Esophagus squamous epithelium (tissue), 5 donors: ENCODE results near the gene AAMDC. TPM values are rescaled to one million over a fixed set of nuclear protein-coding genes. Genes with fewer than 3 reads are reported as not detected.
"Not testable (repeated sequence)": the region's sequence is repeated elsewhere in the genome, so short reads cannot be mapped to it uniquely, and the experiment has no call there.

Experiments used
- DNase-seq: peaks from one replicate; lab custom pipeline; 2025; lab: John Stamatoyannopoulos, UW
- H3K27ac ChIP-seq, 4 donors: fragments of 200-600 bp; sonication (generic); one replicate each; pipeline ENCODE4 v1.5.1; 2016 to 2019; ENCODE audit warnings: mild to moderate bottlenecking in 1 of 4
- H3K27me3 ChIP-seq, 4 donors: fragments of 200-600 bp; sonication (generic); 1 replicate in 3 of 4; 2 replicates in 1 of 4; pipeline versions ENCODE4 v1.5.1 to v1.6.0; 2017 to 2021; ENCODE audit warnings: antibody characterized with exemption in 1 of 4
- H3K36me3 ChIP-seq, 3 donors: fragments of 200-600 bp; sonication (generic); one replicate each; pipeline ENCODE4 v1.5.1; 2016 to 2019
- H3K4me1 ChIP-seq, 3 donors: fragments of 200-600 bp; sonication (generic); one replicate each; pipeline ENCODE4 v1.5.1; 2017 to 2019
- H3K4me3 ChIP-seq, 4 donors: fragments of 200-600 bp; sonication (generic); 1 replicate in 3 of 4; 2 replicates in 1 of 4; pipeline ENCODE4 v1.5.1; 2016 to 2019; ENCODE audit warnings: mild to moderate bottlenecking in 2 of 4, moderate library complexity in 1 of 4
- H3K9me3 ChIP-seq, 3 donors: fragments of 200-600 bp; sonication (generic); one replicate each; pipeline ENCODE4 v1.5.1; 2016 to 2019
- CTCF ChIP-seq, 6 experiments: fragments of 450-650 bp in 4 of 6; fragments of 200-600 bp in 2 of 6; sonication (generic) in 2 of 6; IDR thresholded peaks; one replicate each; pipeline ENCODE4 v1.5.1; 2016 to 2019; ENCODE audit warnings: antibody characterized with exemption in 6 of 6, mild to moderate bottlenecking in 4 of 6, moderate library complexity in 4 of 6
- POLR2A ChIP-seq, 4 donors: fragments of 450-650 bp; IDR thresholded peaks; one replicate each; pipeline ENCODE4 v1.6.1; 2017; ENCODE audit warnings: antibody characterized with exemption in 4 of 4, mild to moderate bottlenecking in 4 of 4, moderate library complexity in 3 of 4
- WGBS, 2 donors: methylation state at CpG; one replicate each; pipeline ENCODE4 v1.1.5; 2018; 5-methylcytosine and 5-hydroxymethylcytosine counted together
- intact Hi-C: fragments of 100-400 bp; cut with DNase I; formaldehyde crosslinking; loops from one replicate; pipeline ENCODE4 v1.15.0; 2022
- small RNA-seq, 4 donors: library from RNA; depleted of rRNA; stranded (forward); fragments of <200 nt; gene quantifications; one replicate each; pipeline ENCODE3, GENCODE V24; 2016
- total RNA-seq, 4 donors: library from RNA; depleted of rRNA; stranded (reverse); fragments of >200 nt; gene quantifications; one replicate each; pipeline ENCODE4 v1.1.0, GENCODE V29; 2016
- donor health status: DM: yes; HTN: yes; CAD: no.

The AAMDC gene
- total RNA-seq, 4 donors from 2014 or later, result 0.83 to 15.4 (median 2.2) TPM

- 100% methylated on average over 1 of the region's 1 CpG for WGBS, 2 donors
- H3K4me3 ChIP-seq, intact Hi-C loops, H3K27ac ChIP-seq, DNase-seq, H3K4me1 ChIP-seq, H3K27me3 ChIP-seq, H3K9me3 ChIP-seq: not testable (repeated sequence)
- peaks cover 0 to 77% (median 13%) of the 10 kb centered on the region in 3 donors for H3K36me3 ChIP-seq
Measured at GRCh38 chr11:77894949-77895348, 74.0 kb downstream of the AAMDC start.

- intact Hi-C loops, result no loop called here
- Histone ChIP-seq H3K4me3 (no peak overlapping the region), H3K9me3 (no peaks in the 10 kb centered on the region), H3K4me1 (peaks cover 0 to 13% (median 0%) of the 10 kb centered on the region in 3 donors), H3K27me3 (no peaks in the 10 kb centered on the region), H3K36me3 (peaks cover 0 to 35% (median 0%) of the 10 kb centered on the region in 3 donors), H3K27ac (no peak overlapping the region)
- WGBS, 2 donors, result 96 to 100% methylated on average over 2 of the region's 2 CpGs
- TF ChIP-seq POLR2A (IDR thresholded peaks at IDR 0.05) (no peak), CTCF (IDR thresholded peaks at IDR 0.05) (no peak)
- no peak for DNase-seq
Measured at GRCh38 chr11:77908835-77909234, 87.9 kb downstream of the AAMDC start.

GRCh38 chr11:77909277-77909676, 88.3 kb downstream of the AAMDC start:
- H3K36me3 ChIP-seq, result peaks cover 0 to 35% (median 0%) of the 10 kb centered on the region in 3 donors
- no peak for DNase-seq
- no peak overlapping the region for H3K27ac ChIP-seq
- H3K9me3 ChIP-seq, result no peaks in the 10 kb centered on the region
- H3K4me1 ChIP-seq, result peaks cover 0 to 17% (median under 1%) of the 10 kb centered on the region in 3 donors
- intact Hi-C loops, result no loop called here
- H3K27me3 ChIP-seq, result no peaks in the 10 kb centered on the region
- no peak overlapping the region for H3K4me3 ChIP-seq
- 85 to 94% methylated on average over 2 of the region's 2 CpGs for WGBS, 2 donors
- no peak for TF ChIP-seq POLR2A (IDR thresholded peaks at IDR 0.05)
- TF ChIP-seq CTCF (IDR thresholded peaks at IDR 0.05), result no peak

- H3K9me3 ChIP-seq, DNase-seq, H3K27me3 ChIP-seq, H3K4me3 ChIP-seq, intact Hi-C loops, H3K27ac ChIP-seq: not testable (repeated sequence)
- WGBS, 2 donors, result 90 to 97% methylated on average over 5 to 6 of the region's 6 CpGs
- peaks cover 0 to 34% (median 0%) of the 10 kb centered on the region in 3 donors for H3K36me3 ChIP-seq
- H3K4me1 ChIP-seq, result peaks cover 0 to 28% (median 7%) of the 10 kb centered on the region in 3 donors
Measured at GRCh38 chr11:77910828-77911227, 89.9 kb downstream of the AAMDC start.

- H3K27ac ChIP-seq, intact Hi-C loops, DNase-seq, H3K27me3 ChIP-seq, H3K4me3 ChIP-seq, H3K9me3 ChIP-seq: not testable (repeated sequence)
- 94% methylated on average over 1 to 2 of the region's 4 CpGs for WGBS, 2 donors
- Histone ChIP-seq H3K4me1 (peaks cover 0 to 17% (median 7%) of the 10 kb centered on the region in 3 donors), H3K36me3 (peaks cover 0 to 36% (median 0%) of the 10 kb centered on the region in 3 donors)
Measured at GRCh38 chr11:77913608-77914306, 92.8 kb downstream of the AAMDC start.

GRCh38 chr11:77914307-77914791, 93.4 kb downstream of the AAMDC start:
- intact Hi-C loops, H3K9me3 ChIP-seq, H3K27me3 ChIP-seq, H3K4me3 ChIP-seq, DNase-seq, H3K27ac ChIP-seq: not testable (repeated sequence)
- H3K36me3 ChIP-seq, result peaks cover 0 to 38% (median 0%) of the 10 kb centered on the region in 3 donors
- H3K4me1 ChIP-seq, result peaks cover 0 to 17% (median 7%) of the 10 kb centered on the region in 3 donors
- WGBS, 2 donors, result 21 to 41% methylated on average over 4 of the region's 4 CpGs

GRCh38 chr11:77917713-77918112, 96.8 kb downstream of the AAMDC start:
- Histone ChIP-seq H3K36me3 (peaks cover 0 to 48% (median 0%) of the 10 kb centered on the region in 3 donors), H3K4me1 (peaks cover 0 to 17% (median 7%) of the 10 kb centered on the region in 3 donors)
- H3K9me3 ChIP-seq, DNase-seq, H3K4me3 ChIP-seq, H3K27ac ChIP-seq, intact Hi-C loops, H3K27me3 ChIP-seq: not testable (repeated sequence)
- WGBS, 2 donors, result 86 to 94% methylated on average over 1 to 2 of the region's 2 CpGs

Small RNA genes within 50 kb of the gene (small RNA-seq; reads per million reads assigned to genes)
- gene AP002812.4, result 0 to 0.14 (median 0) reads per million in 4 donors

Other genes starting within 250 kb of the AAMDC start
- gene AQP11, start 231.2 kb upstream of the AAMDC start, total RNA-seq, result under 1 TPM in 2 of 4 donors, not detected in 2; 0.18 to 0.19 TPM
- 100 to 1,000 TPM in 2 of 4 donors, 10 to 100 TPM in 2; 27.5 to 140 (median 84.2) TPM for gene CLNS1A, start 183.3 kb upstream of the AAMDC start, total RNA-seq
- gene RSF1, start 422 bp upstream of the AAMDC start, total RNA-seq, result 10 to 100 TPM; 14.7 to 37.8 (median 29.1) TPM
- gene INTS4, start 173.5 kb downstream of the AAMDC start, total RNA-seq, result 10 to 100 TPM; 12.8 to 21.9 (median 17.9) TPM
- gene KCTD14, start 202.1 kb downstream of the AAMDC start, total RNA-seq, result 1 to 10 TPM in 2 of 4 donors, under 1 TPM in 2; 0.49 to 7.7 (median 1.00) TPM
- gene THRSP, start 242.7 kb downstream of the AAMDC start, total RNA-seq, result not detected